Panc1 (cell line): ENCODE measurements around the gene FAM234B.

Experiments used
- CTCF ChIP-seq: fragments of 450-650 bp; IDR thresholded peaks from 2 replicates; pipeline ENCODE4 v1.5.1; 2017; ENCODE audit warnings: mild to moderate bottlenecking
- POLR2AphosphoS5 ChIP-seq: IDR thresholded peaks from 2 replicates; pipeline ENCODE4 v1.6.1; 2012; ENCODE audit warnings: mild to moderate bottlenecking, low read depth, low read length, moderate library complexity

- TF ChIP-seq CTCF (no peak), POLR2AphosphoS5 (no peak)
Measured at GRCh38 chr12:13103391-13104033, 59.3 kb downstream of the FAM234B start, which contains the start of gene GSG1.
